HG03520 (cell line): ENCODE results near the gene SCRN2.

Experiments used
- ATAC-seq: cut with Tn5 transposase; IDR thresholded peaks from one replicate; pipeline ENCODE4 v1.9.1; 2021; ENCODE audit warnings: mild to moderate bottlenecking, moderate library complexity; ENCODE audit not compliant: unreplicated experiment

Gene SCRN2

GRCh38 chr17:47840742-47841487 is at the start of gene SCRN2:
TSS of gene SCRN2 (minus strand) at chr17:47841273. CDS start at chr17:47840843, 430 bp downstream.
- peak; percentile 78 for ATAC-seq

GRCh38 chr17:47889734-47890529 is 48.9 kb upstream of the SCRN2 start:
- ATAC-seq, result no peak

- no peak for ATAC-seq
Measured at GRCh38 chr17:47888293-47888692, 47.2 kb upstream of the SCRN2 start.

- no peak for ATAC-seq
Measured at GRCh38 chr17:47884905-47885730, 44.0 kb upstream of the SCRN2 start.

- ATAC-seq, result no peak
Measured at GRCh38 chr17:47884427-47884740, 43.3 kb upstream of the SCRN2 start.

- ATAC-seq, result no peak
Measured at GRCh38 chr17:47883589-47884426, 42.7 kb upstream of the SCRN2 start.

GRCh38 chr17:47882695-47883588 is 41.9 kb upstream of the SCRN2 start:
- ATAC-seq, result no peak

- no peak for ATAC-seq
Measured at GRCh38 chr17:47882247-47882646, 41.2 kb upstream of the SCRN2 start.

GRCh38 chr17:47879776-47880454 is 38.8 kb upstream of the SCRN2 start:
- ATAC-seq, result no peak

- ATAC-seq, result no peak
Measured at GRCh38 chr17:47879028-47879585, 38.0 kb upstream of the SCRN2 start.

GRCh38 chr17:47878203-47879027 is 37.3 kb upstream of the SCRN2 start:
- no peak for ATAC-seq

- no peak for ATAC-seq
Measured at GRCh38 chr17:47877368-47878034, 36.4 kb upstream of the SCRN2 start.

GRCh38 chr17:47875011-47875985 is 34.2 kb upstream of the SCRN2 start:
- ATAC-seq, result no peak

- ATAC-seq, result no peak
Measured at GRCh38 chr17:47873200-47874090, 32.4 kb upstream of the SCRN2 start.

GRCh38 chr17:47872651-47873161 is 31.6 kb upstream of the SCRN2 start:
- no peak for ATAC-seq
